HG02571 (cell line): ENCODE data around the gene MED28.
"Not testable (repeated sequence)": the region's sequence is repeated elsewhere in the genome, so short reads cannot be mapped to it uniquely, and the experiment has no call there.

Experiments
- ATAC-seq: cut with Tn5 transposase; IDR thresholded peaks from one replicate; pipeline ENCODE4 v1.9.1; 2021; ENCODE audit warnings: mild to moderate bottlenecking, moderate library complexity; ENCODE audit not compliant: unreplicated experiment

The MED28 gene, protein sequence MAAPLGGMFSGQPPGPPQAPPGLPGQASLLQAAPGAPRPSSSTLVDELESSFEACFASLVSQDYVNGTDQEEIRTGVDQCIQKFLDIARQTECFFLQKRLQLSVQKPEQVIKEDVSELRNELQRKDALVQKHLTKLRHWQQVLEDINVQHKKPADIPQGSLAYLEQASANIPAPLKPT

DNA sequence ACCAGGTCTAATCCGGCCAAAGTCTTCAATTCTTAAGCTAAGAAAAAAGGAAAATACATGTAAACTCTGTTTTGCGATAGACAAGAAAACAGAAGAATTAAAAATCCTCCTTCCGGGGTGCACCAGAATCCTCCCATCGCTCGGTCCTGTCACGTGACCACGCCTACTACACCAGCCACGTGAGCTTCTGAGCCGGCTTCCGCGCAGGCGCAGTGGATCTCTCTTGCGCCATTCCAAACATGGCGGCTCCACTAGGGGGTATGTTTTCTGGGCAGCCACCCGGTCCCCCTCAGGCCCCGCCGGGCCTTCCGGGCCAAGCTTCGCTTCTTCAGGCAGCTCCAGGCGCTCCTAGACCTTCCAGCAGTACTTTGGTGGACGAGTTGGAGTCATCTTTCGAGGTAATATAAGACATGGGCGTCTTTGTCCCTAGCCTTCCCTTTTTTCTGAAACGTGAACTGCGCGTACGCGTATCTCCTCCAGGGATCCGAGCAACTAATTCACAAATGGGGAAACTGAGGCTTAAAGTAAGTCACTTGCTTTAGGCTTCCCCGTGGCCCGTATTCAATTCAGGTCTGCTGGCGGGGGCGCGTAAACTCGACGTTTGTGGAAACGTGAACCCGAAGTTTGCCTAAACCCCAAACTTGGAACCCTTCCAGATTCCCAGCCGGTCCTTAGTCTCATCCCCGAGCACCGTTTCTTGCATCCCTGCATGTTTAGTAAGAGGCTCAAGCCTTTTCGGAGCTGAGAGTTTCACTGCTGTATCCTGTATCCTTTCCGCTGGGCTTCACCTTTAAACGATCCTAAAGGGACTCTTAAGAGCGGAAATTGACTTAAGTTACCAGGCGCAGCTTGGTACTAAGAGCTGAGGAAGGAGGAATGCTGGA is at the start of gene MED28:
Gene MED28 (plus strand): TSS at position 226 of the 884 bp plus-strand sequence. CDS start 14 bp downstream, at position 240.
- peak; percentile 94 for ATAC-seq

DNA sequence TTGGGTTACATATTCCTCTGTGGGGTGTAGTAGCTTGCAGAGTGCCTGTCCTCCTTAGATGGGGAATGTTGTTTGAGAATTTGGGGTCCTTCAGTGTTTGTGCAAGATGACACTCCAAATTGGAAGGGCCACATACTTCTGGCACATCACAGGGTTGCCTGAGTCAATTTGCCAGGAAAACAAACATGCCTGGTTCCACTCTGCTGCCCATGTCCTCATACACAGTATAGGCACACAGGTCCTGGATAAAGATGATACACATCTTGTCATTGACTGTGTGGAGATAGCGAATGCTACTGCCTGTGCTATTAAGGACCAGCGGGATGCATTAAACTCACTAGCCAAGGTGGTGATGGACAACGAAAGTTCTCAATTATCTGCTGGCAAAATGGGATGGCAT is 48.6 kb upstream of the MED28 start:
- no peak for ATAC-seq

DNA sequence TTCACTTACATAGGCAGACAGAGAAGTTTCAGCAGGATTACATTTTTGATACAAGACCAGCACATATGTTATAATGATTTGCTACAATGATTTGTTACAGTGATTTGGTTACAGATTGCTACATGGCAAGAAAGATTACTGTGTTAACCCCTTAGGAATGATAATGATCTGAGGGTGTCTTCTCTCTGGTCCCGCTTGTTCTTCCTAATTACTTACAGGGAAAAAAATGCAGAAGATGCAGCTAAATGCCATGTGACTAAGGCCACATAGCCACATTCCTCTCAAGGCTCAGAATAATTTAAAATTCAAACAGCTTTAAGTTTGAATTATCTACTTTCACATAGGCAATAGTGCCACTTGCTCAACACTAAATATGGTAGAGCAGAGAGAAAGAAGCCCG is 47.2 kb upstream of the MED28 start:
- ATAC-seq = no peak

DNA sequence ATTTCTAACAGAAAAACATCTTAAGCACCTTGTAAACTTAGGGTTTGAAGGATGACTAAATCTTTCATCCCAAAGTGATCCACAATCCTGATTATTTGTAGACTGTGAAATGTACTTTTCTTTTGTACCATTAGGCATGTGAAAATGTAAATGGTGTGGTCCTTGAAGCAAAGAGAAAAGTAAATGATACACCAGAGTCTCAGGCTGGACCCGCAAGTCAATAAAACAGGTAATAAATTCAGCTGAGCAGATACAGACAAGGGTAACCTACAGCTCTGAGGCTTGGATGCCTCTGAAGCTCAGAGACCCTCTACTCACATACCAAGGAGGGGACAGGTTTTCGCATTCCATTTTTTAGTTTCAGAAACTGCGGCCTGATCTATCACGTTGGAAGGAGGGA is 40.2 kb upstream of the MED28 start:
- no peak for ATAC-seq

DNA sequence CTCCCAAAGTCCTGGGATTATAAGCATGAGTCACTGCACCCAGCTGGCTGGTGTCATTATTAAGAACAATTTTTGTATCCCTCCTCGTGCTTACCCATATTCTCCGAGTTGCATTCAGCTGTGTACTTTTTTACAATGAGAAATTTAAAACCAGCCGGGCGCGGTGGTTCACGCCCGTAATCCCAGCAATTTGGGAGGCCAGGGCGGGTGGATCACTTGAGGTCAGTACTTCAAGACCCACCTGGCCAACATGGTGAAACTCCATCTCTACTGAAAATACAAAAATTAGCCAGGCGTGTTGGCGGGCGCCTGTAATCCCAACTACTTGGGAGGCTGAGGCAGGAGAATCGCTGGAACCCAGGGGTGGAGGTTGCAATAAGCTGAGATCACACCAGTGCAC is 39.3 kb upstream of the MED28 start:
- ATAC-seq = not testable (repeated sequence)

DNA sequence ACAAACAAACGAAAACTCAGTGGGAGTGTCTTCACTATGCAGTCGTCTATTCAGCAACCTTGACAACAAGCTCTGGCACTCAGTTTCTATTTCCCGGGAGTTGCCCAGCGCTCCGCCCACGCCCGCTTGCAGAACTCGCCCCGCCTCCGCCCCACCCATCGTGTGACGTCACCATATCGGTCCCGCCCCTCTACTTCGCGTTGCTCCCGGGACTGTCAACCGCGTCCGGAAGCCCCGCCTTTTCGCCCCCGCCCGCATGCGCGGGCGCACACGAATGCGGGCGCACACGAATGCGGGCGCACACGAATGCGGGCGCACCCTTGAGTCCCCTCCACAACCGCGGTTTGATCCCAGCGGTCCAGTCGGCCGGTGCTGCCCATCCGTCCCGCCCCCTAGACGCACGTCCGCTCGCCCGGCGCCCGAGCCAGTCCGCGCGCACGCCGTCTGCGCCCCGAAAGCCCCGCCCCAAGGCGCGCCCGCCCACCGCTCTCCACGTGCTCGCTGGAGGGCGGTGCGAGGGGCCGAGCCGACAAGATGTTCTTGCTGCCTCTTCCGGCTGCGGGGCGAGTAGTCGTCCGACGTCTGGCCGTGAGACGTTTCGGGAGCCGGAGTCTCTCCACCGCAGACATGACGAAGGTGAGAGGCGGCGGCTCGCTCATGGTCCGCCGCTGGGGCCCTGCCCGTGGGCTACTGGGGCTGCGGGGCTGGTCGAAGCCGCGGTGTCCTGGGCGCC is 37.3 kb upstream of the MED28 start, which contains the start of gene LAP3:
Gene LAP3 (plus strand): TSS at position 267 of the 733 bp plus-strand sequence. CDS start 268 bp downstream, at position 535.
- ATAC-seq = peak; percentile 81

DNA sequence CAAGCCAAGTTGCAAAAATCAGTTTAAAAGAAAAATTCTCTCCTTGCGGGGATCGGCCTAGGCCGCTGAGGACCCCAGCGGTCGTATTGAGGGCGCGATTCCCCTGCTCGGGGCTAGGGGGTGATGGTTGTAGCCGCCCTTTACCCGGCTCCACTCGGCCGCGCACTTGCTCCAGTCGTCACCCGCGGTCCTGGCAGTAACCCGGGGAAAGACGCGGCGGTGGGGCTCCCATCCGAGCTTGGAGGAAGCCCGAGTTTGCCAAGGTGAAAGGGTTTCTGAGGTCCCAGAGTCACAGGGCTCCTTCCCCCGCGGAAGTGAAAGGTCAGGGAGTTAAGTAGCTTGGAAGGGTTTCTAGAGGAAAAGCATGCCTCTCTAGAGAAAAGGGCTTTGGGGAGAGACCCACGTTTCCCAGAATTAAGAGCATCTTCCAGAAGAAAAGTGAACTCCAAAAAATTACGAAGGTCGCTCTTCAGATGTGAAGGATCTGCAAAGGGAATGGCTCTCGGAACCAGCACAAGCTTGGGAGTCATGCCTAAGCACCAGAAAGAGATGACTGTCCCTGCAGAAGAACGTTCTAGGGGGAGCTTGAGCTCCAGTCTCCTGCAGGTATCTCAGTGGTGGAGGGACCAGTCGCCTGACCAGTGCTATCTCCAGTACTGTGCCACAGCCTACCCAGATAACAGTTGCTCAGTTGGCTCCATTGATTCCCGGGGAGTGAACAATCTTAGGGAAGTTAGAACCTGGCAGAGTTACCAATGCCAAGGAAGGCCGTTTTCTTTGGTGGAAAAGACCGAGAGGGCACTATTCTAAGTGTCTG is 36.6 kb upstream of the MED28 start:
- peak; percentile 11 for ATAC-seq

DNA sequence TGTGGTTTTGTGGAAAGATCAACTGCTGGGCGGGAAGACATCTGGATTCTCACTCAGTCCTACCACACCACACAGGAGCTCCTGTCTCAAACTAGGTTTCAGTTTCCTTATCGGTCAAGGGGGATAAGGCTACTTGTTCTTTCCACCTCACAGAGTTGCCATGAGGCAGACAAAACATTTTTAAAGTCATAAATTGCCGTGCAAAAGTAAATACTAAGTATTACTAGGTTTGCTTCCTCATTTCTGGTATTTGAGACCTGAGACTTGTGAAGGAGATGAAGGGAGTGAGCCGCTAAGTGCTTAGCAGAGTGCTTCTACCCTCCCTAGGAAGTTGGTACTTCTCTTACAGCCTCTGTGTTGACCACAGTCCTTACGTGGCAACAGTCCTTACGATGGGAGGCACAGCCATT is 36.0 kb upstream of the MED28 start:
- ATAC-seq = peak; percentile 23

DNA sequence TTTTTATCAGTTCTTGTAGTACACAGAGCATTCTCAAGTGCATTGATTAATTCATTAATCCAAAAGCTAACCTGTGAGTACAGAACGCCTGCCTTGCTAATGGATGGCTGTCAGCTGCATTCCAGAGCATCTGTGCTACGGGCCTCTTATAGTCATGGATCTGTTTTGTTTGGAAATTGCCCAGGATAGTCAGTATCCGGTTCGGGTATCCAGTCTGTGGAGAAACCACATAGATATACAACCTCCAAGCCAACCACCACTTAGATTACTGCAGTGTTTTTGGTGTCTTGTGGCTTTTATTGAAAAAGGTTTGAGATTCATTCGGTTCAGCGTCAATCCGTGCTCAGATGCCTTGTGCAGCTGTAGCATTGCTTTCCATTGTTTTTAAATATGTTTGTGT is 33.5 kb upstream of the MED28 start:
- no peak for ATAC-seq

DNA sequence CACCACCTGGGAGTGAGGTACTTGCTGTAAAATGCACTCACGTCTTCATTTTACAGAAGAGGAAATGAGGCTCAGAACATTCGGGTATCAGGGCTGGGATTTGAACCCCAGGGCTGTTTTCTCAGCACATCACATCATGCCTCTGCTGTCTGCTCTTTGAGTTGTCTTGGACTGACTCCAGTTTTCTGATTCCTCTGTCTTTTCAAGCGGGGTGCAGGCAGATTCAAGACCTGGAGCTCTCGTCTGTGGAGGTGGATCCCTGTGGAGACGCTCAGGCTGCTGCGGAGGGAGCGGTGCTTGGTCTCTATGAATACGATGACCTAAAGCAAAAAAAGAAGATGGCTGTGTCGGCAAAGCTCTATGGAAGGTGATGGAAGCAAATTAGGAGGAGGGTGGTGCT is 31.2 kb upstream of the MED28 start:
- no peak for ATAC-seq

DNA sequence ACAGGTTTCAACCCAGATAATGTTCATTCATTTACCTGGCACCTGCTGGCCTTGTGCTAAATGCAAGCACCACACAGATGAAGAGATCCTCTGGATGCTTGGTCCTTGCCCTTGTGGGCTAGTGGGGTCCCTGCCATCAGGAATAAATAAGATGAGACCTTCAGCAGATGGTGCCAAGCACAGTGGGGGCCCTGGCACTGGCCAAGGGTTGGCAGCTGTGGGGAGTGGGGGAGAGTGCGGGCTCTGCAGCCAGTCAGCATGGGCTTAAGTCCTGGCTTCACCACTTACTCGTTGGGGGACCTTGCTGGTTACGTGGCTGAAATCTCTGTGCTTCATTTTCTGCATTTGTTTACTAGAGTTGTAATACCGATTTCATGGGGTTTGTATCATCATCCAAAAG is 30.5 kb upstream of the MED28 start:
- ATAC-seq = no peak

DNA sequence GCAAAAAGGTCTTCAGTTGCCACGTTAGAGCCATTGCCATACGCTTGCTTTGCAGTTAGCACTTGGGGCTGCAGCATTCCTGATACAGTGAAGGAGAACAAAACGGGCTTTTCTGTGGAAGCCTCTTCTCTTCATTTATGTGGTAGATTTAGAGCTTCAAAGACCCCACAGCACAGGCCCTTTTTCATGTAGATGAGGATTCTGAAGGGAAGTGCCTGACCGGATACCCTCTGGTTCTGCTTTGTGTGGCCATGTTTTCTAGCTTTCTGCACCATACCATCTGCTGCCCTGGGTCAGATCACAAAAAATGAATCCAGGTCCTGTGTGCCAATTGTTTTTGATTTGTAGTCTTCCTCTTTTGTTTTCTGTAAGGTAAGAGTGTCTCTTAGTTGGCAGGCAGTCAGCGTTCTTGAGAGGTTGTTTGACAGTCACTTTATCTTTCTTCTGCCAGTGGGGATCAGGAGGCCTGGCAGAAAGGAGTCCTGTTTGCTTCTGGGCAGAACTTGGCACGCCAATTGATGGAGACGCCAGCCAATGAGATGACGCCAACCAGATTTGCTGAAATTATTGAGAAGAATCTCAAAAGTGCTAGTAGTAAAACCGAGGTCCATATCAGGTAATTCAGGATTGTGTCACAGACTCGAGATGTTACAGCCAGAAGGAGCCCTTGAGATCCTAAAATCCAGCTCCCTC is 29.8 kb upstream of the MED28 start:
- ATAC-seq = no peak

DNA sequence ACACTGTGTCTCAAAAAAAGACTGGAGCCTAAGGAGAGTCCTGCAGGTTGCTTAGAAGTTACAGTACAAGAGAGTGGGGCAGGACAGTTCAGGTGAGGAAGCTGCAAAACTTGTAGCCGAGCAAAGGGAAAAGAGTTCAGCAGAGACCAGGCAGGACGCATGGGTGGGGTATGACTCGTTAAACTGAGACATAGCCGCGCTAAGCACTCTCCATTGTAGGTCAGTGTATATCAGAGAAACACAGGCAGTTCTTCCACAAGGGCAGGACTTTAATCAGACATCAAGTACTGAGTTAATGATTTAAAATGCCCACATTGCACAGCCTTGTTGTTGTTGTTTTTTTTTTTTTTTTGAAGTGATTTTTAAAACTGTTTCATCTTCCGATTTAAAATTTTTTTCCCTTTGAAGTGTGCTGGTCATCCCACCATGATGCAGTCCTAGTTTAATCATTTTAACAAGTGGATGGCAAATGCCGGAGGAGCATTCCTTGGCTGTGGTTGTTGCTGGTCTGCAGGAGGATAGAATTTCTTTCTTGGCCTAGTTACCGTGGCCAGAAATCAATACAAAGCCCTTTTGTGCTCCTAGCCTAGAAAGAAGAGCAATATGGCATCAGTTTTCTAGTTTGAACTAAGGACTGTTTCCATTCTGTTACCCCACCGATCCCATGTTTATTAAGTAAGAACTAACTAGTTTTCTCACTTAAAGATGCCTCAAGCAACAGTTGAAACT is 27.2 kb upstream of the MED28 start:
- no peak for ATAC-seq

DNA sequence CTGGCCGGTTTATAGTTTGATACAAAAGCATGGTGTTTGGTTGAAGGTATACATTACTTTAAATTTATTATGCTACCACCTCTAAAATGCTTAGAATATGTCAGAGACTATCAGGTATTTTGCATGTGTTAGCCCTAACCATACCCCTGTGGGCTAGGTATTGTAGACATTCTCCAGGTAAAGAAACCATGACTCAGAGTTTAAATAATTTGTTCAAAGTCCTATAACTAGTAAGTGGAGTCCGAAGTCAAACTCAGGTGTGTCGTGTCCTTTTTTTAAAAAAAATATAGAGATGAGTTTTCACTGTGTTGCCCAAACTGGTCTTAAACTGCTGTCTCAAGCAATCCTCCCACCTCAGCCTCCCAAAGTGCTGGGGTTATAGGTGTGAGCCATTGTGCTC is 25.1 kb upstream of the MED28 start:
- ATAC-seq = no peak

DNA sequence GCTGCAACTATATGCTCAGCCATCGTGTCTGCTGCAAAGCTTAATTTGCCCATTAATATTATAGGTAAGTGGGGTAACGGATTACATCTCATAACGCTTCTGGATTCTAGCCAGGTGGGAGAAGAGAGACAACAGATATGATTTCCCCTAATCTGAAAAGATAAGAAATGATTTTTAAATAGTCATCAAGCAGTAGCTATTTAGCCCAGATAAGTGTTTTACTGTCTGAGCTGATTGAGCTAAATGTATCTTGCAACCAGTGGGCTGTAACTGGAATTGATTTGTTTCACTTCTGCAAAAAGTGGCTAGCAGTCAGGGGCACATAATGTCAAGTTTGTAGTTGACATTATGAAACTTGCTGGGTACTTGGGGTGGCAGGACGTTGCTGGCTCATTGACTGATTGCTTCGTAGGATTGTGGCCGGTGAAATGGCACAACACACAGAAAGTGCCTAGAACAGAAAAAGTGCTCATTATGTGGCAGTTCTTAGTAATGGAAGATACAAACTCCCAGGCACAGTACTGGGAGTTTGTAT is 18.9 kb upstream of the MED28 start:
- peak; percentile 87 for ATAC-seq

DNA sequence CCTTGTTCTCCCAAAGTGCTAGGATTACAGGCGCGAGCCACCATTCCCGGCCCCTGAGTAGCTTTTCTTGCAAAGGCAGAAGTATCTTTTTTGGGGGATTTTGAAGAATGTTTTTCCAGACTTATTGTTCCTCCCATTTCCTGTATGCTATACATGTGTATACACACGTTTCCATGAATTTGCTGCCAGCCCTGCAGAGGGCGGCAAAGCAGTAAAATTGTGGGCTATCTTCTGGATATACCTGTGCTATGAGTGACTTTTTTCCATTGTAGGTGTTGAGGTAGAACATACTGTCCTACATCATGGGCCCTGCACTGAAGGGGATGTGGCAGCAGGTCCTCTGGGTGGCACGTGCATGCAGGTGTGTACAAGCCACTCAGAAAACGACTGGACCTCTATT is 16.9 kb upstream of the MED28 start:
- ATAC-seq = no peak

DNA sequence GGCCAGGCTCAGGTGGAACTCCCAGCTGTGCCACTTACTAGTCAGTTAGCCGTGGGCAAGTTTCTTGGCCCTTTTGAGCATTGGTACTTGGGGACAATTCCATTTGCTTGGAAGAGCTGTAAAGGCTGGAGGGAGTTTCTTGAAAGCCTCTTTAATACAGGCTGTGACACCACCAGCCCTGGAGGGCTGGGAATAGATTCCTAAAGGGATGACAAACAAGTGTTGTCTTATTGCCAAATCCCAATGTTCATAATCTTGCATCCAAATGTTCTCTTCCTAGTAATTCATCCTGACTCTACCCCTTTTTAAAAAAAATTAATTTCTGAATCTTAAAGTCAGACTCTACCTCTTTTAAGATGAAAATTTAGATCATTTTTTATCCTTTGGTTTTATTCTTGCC is 14.6 kb upstream of the MED28 start:
- no peak for ATAC-seq

DNA sequence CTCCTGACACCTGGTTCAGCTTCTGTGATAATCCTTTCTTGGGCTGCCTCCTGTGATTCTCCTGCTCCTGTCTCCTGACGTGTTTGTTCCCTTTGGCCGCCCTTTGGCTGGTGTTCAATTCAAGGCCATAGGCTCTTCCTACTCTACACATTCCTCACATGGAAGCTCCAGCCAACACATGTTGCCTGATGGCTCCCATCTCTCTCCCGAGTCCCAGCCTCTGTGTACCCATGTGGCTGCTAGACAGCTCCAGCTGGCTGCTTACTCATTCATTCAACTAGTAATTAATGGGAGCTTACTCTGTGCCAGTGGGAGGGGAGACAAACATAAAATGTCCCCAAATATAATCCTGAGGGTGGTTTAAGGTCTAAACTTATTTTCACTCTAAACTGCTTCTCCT is 9.2 kb upstream of the MED28 start:
- no peak for ATAC-seq

DNA sequence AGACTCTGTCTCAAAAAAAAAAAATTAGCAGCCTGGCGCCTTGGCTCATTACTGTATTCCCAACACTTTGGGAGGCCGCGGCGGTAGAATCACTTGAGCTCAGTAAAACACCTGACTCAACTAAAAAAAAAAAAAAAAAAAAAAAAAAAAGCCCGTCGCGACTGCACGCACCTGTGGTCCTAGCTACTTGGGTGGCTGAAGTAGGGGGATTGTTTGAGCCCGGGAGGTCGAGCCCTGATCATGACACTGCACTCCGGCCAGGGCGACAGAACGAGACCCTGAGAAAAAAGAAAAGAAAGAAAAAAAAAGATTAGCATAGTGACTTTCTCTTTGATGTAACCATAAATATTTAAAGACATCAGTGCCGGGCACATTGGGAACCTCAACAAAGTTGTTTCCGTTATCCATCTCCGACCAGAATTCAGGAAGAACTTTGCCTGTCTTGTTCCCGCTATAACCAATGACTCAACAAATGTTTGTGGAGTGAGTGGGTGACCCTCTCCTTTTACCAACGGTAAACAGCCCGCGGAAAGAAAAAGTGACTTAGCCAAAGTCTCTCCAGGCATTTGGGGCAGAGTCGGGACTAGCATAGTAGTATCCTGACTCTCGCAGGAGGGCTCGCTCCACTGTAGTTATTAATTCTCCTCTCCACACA is 553 bp upstream of the MED28 start:
- ATAC-seq = peak; percentile 43
